T-helper 2 cell (primary cell): Measurements from ENCODE around the gene LRRC9.
"Not testable (repeated sequence)": the region's sequence is repeated elsewhere in the genome, so short reads cannot be mapped to it uniquely, and the experiment has no call there.

Experiments
- DNase-seq, 5 experiments: peaks; one replicate each; pipeline versions ENCODE4 v3.0.0 to v3.0.0-alpha.2; 2012 to 2022

Gene LRRC9

DNA sequence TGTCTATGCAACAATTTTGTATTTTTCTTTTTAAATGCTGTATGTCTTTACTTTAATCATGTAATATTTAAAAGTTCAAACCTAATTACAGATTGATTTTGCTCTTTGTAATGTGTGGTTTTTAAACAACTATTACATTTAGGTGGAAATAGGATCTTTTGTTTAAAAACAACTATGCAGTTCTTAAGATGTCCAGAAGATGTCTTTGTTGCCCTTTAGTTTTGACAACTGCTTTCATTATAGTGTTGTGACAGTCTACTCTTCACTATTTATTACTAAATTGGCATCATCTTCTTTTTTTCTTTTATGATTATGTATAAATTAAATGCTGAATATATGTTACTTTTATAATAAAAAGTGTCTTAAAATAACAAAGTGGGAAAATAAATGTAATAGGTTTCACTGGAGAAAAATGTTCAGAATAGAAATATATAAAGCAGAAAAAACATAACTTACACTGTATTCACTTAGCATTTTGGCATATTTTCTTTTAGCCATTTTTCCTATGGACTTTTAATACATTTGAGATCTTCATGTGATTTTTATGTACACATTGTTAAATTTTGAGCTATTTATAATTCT is 144.6 kb downstream of the LRRC9 start:
- peak in 2 of 5 experiments; percentile 10 to 34 for DNase-seq

DNA sequence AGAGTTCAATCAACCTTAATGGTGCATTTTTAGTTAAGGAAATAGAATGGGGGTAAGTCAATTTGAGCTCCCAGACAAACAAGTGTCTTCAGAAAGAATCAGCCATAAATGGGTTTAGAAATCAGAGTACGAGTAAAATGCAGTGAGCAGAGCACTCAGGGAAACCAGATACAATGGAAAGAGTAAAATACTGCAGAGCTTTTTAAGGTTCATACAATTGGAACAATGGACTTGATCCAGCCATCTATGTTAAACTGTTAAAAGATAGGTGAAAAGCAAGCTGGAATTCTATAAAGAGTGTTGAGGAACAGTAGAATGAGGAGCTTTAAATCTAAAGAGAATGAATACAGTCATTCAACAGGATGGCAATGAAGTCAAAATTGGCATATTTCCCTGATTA is 147.9 kb downstream of the LRRC9 start:
- DNase-seq: no peak

DNA sequence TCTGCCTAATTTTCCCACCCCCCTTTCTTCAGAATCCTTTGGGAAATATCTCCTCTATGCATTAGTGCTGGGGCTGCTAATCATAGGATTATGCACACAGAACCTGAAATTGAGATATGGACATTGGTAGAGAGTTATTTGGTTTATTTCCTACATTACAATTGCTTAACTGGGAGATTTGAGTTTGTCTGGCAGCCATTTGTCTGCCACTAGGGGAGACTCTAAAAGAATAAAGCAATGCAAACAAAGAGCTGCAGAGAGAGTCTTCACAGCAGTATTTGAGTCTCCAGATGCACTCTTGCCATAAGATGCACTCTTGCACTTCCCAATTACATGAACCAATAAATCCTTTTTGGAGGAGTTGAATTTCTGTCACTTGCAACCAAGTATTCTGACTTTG is 159.8 kb downstream of the LRRC9 start:
- no peak for DNase-seq

DNA sequence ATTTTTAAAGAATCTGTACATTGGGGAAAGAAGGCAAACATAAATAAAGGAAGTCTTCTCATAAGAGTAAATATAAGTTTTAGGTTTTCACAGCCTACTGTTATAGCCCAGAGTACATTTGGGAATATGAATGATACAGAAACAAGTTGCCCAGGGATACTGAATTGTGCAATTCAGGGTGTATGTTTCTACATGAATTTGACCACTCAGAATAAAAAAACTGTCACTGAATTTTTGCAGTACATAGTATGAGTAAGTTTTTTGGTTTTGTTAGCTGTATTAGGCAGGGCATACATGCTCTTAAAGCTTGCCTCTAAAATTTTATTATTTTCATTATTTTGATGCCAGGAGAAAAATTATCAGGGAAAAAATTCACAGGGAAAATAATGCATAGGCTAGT is 165.1 kb downstream of the LRRC9 start:
- DNase-seq: no peak

DNA sequence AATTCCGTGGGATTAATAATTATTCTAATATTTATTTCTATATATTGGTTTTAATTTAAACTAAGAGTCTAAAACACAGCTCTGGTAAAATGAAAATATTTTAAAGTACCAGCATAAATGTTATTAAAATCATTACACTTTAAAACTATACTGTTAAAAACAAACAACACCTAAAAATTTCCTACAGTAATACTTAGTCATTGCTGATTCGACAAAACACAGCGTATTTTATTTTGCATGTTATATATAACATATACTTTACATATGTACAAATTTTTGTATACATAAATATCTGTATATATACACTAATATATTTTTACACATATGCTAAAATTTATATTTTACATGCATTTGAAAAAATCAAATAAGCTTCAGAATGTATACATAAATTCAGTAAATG is 165.7 kb downstream of the LRRC9 start:
- DNase-seq: no peak

DNA sequence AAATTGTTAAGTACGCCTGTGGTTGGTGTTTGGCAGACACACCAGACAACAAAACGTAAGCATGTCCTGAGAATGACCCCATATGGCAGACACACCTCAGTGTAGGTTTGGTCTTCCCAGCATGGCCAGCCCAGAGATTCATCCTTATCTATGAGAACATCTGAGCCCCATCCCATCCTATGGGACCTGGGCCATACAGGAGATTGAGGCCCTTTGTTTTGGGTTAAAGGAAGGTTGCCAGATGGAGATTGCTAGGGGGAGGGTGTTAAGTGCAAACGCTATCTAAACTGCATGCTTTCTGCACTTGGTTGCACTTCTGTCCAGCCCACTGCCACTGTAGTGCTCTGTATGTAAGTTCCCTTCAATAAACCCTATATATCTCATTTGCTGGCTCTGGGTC is 167.7 kb downstream of the LRRC9 start:
- DNase-seq: no peak

DNA sequence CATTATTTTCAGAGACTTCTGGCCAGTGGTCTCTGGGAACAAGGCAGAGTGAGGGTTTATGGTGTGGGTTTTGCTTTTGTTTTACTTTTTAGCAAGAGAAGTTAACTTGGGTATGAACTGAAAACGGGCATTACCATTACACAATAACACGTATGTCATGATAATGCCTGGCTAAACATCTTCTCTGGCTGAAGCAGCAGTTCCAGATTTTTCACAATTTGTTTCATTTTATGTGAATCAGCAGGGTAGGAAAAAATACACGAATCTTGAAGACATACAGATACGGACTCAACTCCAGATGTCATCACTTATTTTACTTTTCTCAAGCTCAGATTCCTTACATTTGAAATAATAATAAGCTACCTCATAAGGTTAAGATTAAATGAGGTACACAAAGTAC is 169.3 kb downstream of the LRRC9 start:
- DNase-seq: no peak

DNA sequence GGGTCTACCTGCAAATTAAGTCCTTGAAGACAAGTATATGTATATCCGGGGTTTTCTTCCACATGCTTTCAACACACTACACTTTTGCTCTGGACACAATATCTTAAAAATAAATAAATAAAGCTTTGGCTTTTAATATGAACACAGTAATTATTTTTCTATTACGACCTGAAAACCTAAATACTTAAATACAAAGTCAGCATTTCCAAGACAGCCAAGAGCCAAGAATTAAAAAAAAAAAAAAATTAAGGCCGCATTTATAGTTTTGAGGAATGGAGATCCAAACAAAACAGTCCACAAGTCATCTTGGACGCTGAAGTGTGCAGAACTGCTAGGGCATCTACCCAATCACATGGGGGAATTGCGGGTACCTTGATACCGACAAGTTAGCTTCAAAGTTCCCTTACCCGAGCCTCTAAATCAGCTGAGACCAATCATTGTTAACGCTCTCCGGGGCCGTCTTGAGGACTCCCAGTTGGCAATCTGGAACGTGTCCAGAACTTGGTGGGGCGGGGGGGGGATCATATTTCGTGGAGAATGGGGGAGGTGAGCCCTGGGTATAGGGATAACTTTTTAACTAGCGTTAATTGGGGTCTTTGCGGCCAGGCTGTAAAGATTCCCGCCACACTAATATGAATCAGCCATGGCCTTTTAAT is 171.0 kb downstream of the LRRC9 start:
- DNase-seq: peak in 1 of 5 experiments; percentile 51

DNA sequence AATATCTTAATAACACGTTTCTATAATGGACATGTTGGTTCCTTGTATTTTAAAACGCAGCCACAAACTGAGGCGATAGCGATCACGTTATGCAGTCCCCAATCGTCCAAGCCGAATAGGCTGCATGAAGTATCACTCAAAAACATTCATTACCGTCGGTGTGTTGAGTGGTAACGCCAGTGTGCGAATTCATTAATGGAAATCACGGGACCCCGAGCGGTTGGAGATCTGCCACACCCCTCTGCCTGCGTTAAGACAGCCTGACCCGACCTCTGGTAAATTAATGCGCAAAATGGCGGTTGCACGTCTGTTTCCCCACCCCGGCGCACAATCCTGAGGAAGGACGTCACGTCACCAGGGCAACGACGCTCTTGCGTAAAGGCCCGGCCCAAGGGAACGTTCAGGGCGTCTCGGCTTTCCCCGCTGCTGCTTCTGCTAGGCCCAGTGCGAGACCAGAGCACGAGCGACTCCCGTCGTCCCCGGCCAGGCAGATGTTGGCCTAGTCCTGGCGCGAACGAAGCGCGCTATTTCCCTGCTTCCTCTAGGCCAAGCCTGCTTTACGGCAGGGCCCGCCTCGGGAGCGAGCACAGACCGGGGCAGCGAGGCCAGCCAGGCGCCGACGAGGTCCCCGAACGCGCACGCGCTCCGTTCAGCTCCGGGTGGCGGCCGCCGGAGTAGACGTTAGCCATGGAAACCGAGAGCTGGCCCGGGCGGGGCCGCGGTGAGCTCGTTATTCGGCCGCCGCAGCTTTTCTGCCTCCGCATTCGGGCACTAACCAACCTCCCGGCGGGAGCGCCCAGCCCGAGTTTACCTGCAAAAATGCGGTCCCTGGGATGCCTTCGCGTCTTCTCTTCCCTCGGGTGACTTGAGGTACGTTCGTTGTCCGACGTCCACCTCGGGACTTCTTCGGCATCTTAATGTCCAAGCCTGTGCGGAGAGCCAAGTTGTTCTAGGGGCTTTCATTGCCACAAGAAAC is 171.9 kb downstream of the LRRC9 start, which contains the start of gene PCNX4:
Gene PCNX4, plus strand, starts transcription at position 374 of the 976 bp plus-strand sequence. CDS start 15,716 bp downstream, outside the sequence.
- DNase-seq: peak; percentile 77 to 99 (median 91)

DNA sequence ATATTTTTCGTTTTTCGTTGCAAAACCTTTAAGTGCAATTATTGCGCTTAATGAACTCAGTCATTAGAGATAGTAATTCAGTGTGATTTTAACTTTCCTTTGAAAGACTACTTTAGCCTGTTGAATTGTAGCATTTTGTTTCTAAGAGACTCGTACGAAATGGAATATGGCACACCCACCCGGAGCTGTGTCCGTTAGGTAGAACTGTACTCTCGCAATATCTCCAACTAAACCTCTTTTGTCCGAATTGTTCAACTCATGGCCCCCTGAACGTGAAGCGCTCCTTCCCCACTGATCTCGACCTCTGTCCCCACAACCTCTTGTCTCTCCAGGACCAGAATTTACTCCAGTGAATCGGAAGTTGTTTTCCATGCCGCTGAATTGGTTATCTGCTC is 172.6 kb downstream of the LRRC9 start:
- DNase-seq: peak in 1 of 5 experiments; percentile 53

DNA sequence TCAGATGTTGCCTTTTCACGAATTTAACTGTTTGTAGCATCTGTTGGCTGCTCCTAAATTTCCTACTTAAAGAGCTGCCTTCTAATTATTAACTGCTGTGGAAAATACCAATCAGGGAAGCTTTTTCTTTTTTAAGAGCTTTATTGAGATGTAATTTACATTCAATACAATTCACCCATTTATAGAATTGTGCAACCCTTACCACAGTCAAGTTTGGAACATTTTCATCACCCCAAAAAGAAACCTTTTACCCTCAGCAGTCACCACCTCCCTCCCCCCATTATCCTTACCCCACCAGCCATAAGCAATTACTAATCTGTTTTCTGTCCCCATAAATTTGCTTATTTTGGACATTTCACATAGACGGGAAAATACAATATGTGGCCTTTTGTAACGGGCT is 173.1 kb downstream of the LRRC9 start:
- DNase-seq: peak in 1 of 5 experiments; percentile 14

DNA sequence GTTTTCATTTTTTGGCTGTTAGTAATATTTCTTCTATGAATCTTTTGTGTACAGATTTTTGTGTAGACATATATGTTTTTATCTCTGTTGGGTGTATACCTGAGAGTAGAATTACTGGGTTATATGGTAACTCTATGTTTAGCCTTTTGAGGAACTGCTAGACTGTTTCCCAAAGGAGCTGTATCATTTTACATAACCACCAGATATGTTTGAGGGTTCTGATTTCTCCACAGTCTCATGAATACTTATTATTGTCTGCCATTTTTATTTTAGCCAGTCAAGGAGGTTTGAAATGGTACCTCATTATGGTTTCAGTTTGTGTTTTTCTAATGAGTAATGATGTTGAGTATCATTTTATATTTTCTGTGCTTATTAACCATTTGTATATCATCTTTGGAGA is 173.7 kb downstream of the LRRC9 start:
- no peak for DNase-seq

DNA sequence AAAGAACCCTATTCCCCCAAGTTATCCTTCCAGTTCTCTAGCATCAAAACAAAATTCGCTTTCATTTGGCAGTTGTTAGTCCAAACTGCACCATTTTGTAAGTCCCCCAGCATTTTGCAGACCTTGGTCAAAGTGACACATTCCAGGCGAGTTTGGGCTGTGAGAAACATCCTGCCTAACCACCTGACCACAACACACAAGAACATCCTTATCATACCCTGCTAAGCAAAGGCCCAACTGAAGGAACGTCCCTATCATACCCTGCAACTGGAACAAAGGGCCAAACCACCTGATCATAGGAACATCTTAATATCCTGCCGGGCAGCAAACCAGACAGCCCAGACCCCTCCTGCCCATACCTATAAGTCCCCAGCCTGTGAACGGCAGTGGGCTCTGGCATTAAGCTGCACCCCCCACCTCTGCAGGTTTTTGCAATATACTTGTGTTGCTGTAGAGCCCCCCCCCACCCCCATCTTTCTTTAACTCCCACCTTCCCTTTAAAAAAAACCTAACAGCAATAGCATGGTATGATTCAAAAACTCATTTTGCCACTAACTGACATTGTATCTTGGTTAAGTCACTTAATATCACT is 174.5 kb downstream of the LRRC9 start:
- DNase-seq: peak in 1 of 5 experiments; percentile 85

DNA sequence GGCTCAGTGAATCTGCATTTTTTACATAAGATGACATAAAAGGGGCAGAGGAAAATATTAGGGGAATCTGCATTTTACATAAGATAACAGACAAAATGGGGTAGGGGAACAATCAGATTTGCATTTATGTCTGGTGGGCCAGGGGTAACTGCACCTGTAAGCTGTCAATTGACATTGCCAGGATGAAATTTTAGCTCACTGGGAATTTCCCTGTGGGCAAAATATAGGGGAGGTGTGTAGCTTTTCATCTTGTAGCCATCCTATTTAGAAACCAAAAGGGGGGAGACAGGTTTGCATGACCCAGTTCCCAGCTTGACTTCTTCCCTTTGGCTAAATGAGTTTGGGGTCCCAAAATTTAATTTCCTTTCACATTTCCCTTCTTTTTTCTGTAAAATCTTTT is 175.3 kb downstream of the LRRC9 start:
- DNase-seq: peak in 1 of 5 experiments; percentile 6

DNA sequence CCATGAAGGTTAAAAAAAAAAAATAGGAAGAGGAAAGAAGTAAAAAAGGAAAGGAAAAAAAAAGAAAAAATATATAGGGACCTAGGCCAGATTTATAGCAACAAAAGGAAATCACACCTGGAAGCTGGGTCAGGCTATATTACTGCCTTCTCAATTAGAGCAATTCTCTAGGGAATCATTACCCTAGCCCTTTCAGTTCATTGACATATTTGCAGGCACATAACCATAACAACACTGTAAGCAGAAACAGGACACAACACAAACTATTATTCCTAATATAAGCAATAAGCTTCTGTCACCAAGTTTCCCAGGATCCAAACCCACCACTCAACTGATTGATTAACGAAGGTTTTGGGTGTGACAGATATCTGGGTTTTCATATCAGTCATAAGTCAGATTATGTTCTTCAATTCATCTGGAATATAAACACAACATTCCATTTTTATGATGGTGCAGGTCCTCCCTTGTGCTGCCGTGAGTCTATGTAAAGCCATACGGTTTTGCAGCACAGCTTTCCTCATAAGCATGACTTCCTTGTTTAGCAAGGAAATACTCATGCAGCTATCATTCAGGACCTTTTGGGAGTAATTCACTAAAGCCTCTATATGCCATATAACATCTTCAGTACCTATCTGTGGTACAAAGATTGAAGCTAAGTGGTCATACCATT is 176.0 kb downstream of the LRRC9 start:
- no peak for DNase-seq

DNA sequence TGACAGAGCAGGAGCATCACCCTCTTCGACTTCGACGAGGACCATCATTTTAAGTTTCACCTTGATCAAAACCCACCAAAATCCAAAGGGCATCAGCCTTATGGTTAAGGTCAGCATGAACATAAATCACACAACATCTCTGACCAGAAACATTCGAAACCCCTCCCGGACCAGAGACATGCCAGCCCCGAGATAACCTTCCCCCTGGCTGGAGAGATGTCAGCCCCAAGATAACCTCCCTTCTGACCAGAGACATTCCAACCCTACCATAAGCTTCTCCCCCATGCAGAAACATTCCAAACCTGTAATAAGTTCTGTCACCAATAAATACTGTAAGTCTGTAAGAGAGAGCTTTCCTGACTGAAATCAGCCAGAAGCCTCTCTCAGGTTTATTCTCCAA is 178.0 kb downstream of the LRRC9 start:
- no peak for DNase-seq

DNA sequence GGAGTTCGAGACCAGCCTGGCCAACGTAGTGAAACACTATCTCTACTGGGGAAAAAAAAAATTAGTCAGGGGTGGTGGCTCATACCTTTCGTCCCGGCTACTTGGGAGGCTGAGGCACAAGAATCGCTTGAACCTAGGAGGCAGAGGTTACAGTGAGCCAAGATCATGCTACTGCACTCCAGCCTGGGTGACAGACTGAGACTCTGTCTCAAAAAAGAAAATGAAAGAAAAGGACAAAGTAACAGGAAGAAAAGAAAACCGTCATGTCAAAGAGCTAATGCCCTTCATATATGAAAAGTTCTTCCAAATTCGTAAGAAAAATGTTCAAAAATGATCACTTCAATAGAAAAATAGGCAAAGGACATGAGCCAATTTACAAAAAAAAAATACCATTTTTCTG is 179.9 kb downstream of the LRRC9 start:
- DNase-seq: not testable (repeated sequence)

DNA sequence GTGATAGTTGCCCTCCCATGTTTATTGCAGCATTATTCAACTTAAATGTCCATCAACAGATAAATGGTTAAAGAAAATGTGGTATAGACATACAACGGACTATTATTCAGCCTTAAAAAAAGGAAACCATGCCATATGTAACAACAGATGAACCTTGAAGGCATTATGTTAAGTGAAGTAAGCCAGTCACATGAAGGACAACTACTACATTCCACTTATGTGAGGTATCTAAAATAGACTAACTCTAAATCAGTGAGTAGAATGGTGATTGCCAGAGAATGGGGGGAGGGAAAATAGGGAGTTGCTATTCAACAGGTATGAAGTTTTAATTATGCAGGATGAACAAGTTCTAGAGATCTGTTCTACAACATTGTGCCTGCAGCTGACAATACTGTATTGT is 181.8 kb downstream of the LRRC9 start:
- no peak for DNase-seq

DNA sequence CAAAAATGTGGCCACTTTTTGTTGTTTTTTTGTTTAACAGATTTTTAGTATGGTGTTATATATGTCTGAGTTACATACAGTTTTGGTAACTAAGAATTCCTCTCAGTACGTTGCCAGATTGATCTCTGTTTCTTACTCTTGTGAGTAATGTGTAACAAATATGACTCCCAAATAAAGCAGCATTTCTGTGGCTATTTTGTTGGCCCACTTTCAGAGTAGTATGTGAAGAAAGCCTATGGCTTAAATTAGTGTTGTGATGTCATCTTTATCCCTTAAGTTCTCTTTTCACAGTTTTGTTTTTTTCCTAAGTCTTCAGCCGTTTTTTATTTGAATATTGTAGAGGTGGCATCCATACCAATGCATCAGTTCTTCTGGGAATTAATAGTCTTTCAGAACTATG is 182.4 kb downstream of the LRRC9 start:
- no peak for DNase-seq

DNA sequence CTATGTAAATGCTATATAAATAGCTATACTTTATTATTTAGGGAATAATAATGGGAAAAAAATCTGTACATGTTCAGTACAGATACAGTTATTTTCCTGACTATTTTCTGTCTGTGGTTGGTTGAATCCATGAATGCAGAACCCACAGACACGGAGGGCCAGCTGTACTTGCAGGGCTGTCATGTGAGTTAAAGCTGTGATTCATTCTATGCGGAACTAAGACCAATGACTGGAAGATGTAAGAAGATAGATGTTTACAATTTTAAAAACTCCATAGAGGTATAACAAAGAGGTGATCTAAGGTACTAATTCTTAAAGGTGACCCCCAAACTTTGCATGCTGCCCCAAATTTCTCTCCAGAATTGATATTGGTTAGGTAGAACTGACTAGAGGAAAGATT is 186.4 kb downstream of the LRRC9 start:
- no peak for DNase-seq

DNA sequence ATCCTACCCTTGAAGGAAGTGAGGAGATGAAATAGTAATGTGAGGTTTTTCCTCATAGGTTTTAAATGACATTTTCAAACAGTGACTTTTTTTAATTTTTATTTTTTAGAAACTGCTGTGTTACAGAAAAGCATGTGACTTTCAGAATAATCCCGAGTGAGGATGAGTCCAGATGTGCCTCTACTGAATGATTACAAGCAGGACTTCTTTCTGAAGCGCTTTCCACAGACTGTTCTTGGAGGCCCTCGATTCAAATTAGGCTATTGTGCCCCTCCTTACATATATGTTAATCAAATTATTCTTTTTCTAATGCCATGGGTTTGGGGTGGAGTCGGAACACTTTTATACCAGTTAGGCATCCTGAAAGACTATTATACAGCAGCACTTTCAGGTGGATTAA is 187.5 kb downstream of the LRRC9 start:
- DNase-seq: no peak

DNA sequence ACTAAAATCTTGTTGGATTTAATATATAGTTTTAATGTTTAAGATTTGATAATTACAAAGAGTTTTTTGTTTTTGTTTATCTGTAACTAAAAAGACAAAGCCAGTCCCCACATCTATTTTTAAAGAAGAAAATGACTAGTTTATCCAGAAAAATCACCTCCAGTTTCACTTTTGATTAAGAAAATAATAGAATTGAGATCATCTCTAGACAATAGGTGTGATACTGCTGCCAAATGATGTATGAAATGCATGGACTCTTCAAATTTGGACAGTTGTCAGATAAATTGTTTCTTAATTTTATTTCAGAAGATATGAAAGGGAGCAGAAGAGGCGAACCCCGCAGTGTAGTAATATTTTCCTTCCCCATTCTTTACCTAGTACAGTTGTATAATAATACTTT is 191.8 kb downstream of the LRRC9 start:
- no peak for DNase-seq
